Astrocyte (in vitro differentiated cells and primary cell): Measurements from ENCODE around the gene PCDHGB5.

Source experiments
- EZH2 ChIP-seq: IDR thresholded peaks from 2 replicates; pipeline ENCODE4 v1.6.1; 2012; ENCODE audit warnings: mild to moderate bottlenecking, low read length, inconsistent platforms; ENCODE audit not compliant: insufficient read depth
- TF ChIP-seq, protein P1 (sequence below): IDR thresholded peaks from 2 replicates; pipeline ENCODE4 v1.5.1; 2011; ENCODE audit warnings: low read depth, mild to moderate bottlenecking, inconsistent platforms, low read length, moderate library complexity; ENCODE audit not compliant: insufficient read depth

DNA sequence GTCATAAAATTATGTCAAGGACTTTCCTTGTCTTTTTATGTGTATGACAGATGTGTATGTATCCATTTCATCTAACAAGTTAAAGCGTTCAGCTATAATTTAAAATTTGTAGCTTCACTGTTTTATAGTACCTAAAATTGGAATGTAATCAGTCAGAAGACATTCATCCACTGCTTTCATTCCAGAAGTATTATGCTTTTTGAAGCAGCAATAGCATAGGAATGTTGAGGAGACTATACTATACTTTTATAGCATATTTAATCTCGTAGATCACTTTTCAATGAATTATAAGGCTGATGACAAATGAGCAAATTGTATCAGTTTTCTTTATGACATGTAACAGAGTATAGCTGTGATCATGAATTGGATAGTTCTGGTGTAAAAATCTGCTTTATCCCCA lies 39.5 kb downstream of the PCDHGB5 start:
- TF ChIP-seq, protein P1, sequence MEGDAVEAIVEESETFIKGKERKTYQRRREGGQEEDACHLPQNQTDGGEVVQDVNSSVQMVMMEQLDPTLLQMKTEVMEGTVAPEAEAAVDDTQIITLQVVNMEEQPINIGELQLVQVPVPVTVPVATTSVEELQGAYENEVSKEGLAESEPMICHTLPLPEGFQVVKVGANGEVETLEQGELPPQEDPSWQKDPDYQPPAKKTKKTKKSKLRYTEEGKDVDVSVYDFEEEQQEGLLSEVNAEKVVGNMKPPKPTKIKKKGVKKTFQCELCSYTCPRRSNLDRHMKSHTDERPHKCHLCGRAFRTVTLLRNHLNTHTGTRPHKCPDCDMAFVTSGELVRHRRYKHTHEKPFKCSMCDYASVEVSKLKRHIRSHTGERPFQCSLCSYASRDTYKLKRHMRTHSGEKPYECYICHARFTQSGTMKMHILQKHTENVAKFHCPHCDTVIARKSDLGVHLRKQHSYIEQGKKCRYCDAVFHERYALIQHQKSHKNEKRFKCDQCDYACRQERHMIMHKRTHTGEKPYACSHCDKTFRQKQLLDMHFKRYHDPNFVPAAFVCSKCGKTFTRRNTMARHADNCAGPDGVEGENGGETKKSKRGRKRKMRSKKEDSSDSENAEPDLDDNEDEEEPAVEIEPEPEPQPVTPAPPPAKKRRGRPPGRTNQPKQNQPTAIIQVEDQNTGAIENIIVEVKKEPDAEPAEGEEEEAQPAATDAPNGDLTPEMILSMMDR, result no peak
- TF ChIP-seq EZH2, result no peak
